ENCODE measurements around the gene CEMIP. TPM values are rescaled to one million over a fixed set of nuclear protein-coding genes. Genes with fewer than 3 reads are reported as not detected.
A peak's percentile ranks its signal among the peaks of the same experiment; 100 is the strongest.

CEMIP gene
- total and polyA plus RNA-seq, 11 donors, result 0.04 to 9.6 (median 0.19) TPM

DNA sequence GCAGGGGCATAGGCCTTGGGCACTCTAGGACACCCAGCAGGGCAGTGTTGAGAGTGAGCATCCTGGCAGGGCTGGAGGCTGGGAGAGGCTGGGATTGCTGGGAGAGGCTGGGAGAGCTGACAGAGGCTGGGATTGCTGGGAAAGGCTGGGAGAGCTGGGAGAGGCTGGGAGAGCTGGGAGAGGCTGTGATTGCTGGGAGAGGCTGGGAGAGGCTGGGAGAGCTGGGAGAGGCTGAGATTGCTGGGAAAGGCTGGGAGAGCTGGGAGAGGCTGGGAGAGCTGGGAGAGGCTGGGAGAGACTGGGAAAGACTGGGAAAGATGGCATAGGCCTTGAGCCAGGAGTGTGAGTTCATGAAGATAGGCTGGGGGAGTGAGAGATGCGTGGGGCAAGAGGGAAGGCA, 132.7 kb downstream of the CEMIP start:
- TF ChIP-seq CTCF (IDR thresholded peaks at IDR 0.05) (no peak), POLR2A (IDR thresholded peaks at IDR 0.05) (no peak)
- WGBS, 4 donors, result 97 to 100% (median 99%) methylated on average over 1 of the region's 1 CpG
- intact Hi-C loops (cut with DNase I), result no loop called here
- Histone ChIP-seq H3K9me3 (peaks cover 0 to 8% (median 0%) of the 10 kb centered on the region in 12 donors), H3K27me3 (no peaks in the 10 kb centered on the region), H3K27ac (peak overlapping the region in 1 of 12 donors; percentile 38), H3K4me3 (no peak overlapping the region), H3K4me1 (no peaks in the 10 kb centered on the region), H3K36me3 (peaks cover 0 to 29% (median 8%) of the 10 kb centered on the region in 9 donors)
- no peak for DNase-seq
- ATAC-seq, result peak in 1 of 4 donors; percentile 23

- peaks cover 0 to 29% (median 8%) of the 10 kb centered on the region in 9 donors for H3K36me3 ChIP-seq
- H3K27ac ChIP-seq, result peak overlapping the region in 1 of 12 donors; percentile 54
- no peaks in the 10 kb centered on the region for H3K4me1 ChIP-seq
- H3K9me3 ChIP-seq, result peaks cover 0 to 8% (median 0%) of the 10 kb centered on the region in 12 donors
- TF ChIP-seq CTCF (IDR thresholded peaks at IDR 0.05) (no peak), POLR2A (IDR thresholded peaks at IDR 0.05) (no peak)
- intact Hi-C loops (cut with DNase I), result no loop called here
- no peak for ATAC-seq
- no peaks in the 10 kb centered on the region for H3K27me3 ChIP-seq
- no peak for DNase-seq
- H3K4me3 ChIP-seq, result no peak overlapping the region
- 93 to 95% (median 94%) methylated on average over 6 of the region's 6 CpGs for WGBS, 4 donors
Observed at GRCh38 chr15:80912673-80913072, 133.5 kb downstream of the CEMIP start.

GRCh38 chr15:80913541-80913940, 134.4 kb downstream of the CEMIP start:
- intact Hi-C loops (cut with DNase I), result no loop called here
- 88 to 93% (median 91%) methylated on average over 5 of the region's 5 CpGs for WGBS, 4 donors

DNA sequence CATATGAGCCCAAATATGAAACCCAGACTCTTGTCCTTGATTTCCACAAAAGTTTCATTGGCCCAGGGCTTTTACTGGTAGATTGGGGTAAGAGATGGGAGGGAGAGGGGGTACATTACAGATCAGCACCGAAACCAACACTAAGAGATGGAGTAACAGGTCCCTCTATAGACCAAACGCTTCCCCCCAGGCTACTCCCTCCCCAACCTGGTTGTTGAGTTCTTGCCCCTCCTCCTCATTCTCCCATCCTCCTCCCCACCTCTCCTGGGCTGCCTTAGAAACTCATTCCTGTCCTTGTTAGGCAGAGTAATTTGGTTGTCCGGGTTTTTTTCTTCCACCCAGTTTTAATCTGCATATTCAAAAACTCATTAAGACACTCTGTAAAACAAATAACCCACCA, 136.3 kb downstream of the CEMIP start:
- ATAC-seq (no peak), DNase-seq (no peak)
- 82 to 89% (median 87%) methylated on average over 3 of the region's 3 CpGs for WGBS, 4 donors
- no peaks in the 10 kb centered on the region for H3K4me1 ChIP-seq
- no peak overlapping the region for H3K4me3 ChIP-seq
- H3K27me3 ChIP-seq, result no peaks in the 10 kb centered on the region
- H3K27ac ChIP-seq, result no peak overlapping the region
- TF ChIP-seq CTCF (IDR thresholded peaks at IDR 0.05) (no peak), POLR2A (IDR thresholded peaks at IDR 0.05) (no peak)
- peaks cover 0 to 6% (median 2%) of the 10 kb centered on the region in 9 donors for H3K36me3 ChIP-seq
- H3K9me3 ChIP-seq, result no peaks in the 10 kb centered on the region
- intact Hi-C loops (cut with DNase I), result no loop called here

More at GRCh38 chr15:80913541-80913940, 134.4 kb downstream of the CEMIP start:
- Histone ChIP-seq H3K9me3 (peaks cover 0 to 8% (median 0%) of the 10 kb centered on the region in 12 donors), H3K4me1 (no peaks in the 10 kb centered on the region), H3K27ac (peak overlapping the region in 1 of 12 donors; percentile 54), H3K4me3 (no peak overlapping the region), H3K36me3 (peaks cover 0 to 25% (median 8%) of the 10 kb centered on the region in 9 donors), H3K27me3 (no peaks in the 10 kb centered on the region)
- ATAC-seq (no peak), DNase-seq (no peak)
- TF ChIP-seq POLR2A (IDR thresholded peaks at IDR 0.05) (no peak), CTCF (IDR thresholded peaks at IDR 0.05) (no peak)
